HCT116 (cell line): ENCODE results near the gene CYP24A1. TPM values are rescaled to one million over a fixed set of nuclear protein-coding genes. Genes with fewer than 3 reads are reported as not detected.
A peak's percentile ranks its signal among the peaks of the same experiment; 100 is the strongest.

Source experiments
- ATAC-seq: fragments of 200-7000 bp; cut with Tn5 transposase; 2 replicates; pipeline ENCODE4 v1.9.1; 2020; ENCODE audit warnings: mild to moderate bottlenecking, moderate library complexity
- BruUV-seq: library from RNA; stranded (reverse); fragments of 400-500 nt; replicated peaks from 2 replicates; lab custom pipeline; 2021; lab: Mats Ljungman, UMichigan
- CTCF ChIA-PET: fragments of 300-600 bp; sonication (Branson Sonifier 250); formaldehyde crosslinking; loops from one replicate; lab custom pipeline; 2021; ENCODE audit warnings: antibody characterized with exemption; lab: Charles Lee
- POLR2A ChIA-PET: fragments of 300-600, 350-600 bp; sonication (Branson Sonifier 250); formaldehyde crosslinking; loops from one replicate; lab custom pipeline; 2021; ENCODE audit warnings: antibody characterized with exemption; lab: Charles Lee
- RAD21 ChIA-PET, 2 experiments: fragments of 300-600 bp; sonication (Branson Sonifier 250); formaldehyde crosslinking; loops; one replicate each; lab custom pipeline; 2023; ENCODE audit warnings: low total read pairs in 2 of 2; ENCODE audit not compliant: uncharacterized antibody in 2 of 2, unreplicated experiment in 2 of 2, low non-redundant PET in 1 of 2; lab: Charles Lee
- DNase-seq: peaks from one replicate; pipeline ENCODE4 v3.0.0-alpha.2; 2010; ENCODE audit warnings: low read depth, low spot score
- H2AFZ ChIP-seq: fragments of 200-600 bp; shearing (Covaris generic), sonication (generic); 2 replicates; pipeline ENCODE4 v1.6.1; 2017; ENCODE audit warnings: low read depth, mixed run types, mixed read lengths, antibody characterized with exemption, low read length; ENCODE audit not compliant: poor library complexity, severe bottlenecking
- H3K27ac ChIP-seq: 2 replicates; pipeline ENCODE4 v1.5.1; 2012; ENCODE audit warnings: low read depth, low read length
- H3K27me3 ChIP-seq: fragments of 200-600 bp; sonication (generic); 2 replicates; pipeline ENCODE4 v1.6.1; 2016; ENCODE audit warnings: mixed run types, low read length, mixed read lengths; ENCODE audit not compliant: insufficient read depth
- H3K36me3 ChIP-seq, 2 experiments: fragments of 200-500 bp in 1 of 2; fragments of 200-600 bp in 1 of 2; sonication (Bioruptor generic) in 1 of 2; sonication (generic) in 1 of 2; 2 replicates each; pipeline versions ENCODE4 v1.5.1 to v1.6.1; 2014 to 2016; ENCODE audit warnings: low read length in 2 of 2, inconsistent platforms in 1 of 2, mixed read lengths in 1 of 2, mixed run types in 1 of 2; ENCODE audit not compliant: insufficient read depth in 2 of 2, control insufficient read depth in 1 of 2
- H3K4me1 ChIP-seq, 2 experiments: fragments of 200-600 bp in 1 of 2; sonication (generic) in 1 of 2; 2 replicates each; pipeline versions ENCODE4 v1.5.1 to v1.6.1; 2012 to 2017; ENCODE audit warnings: low read length in 2 of 2, inconsistent platforms in 1 of 2, mild to moderate bottlenecking in 1 of 2, mixed read lengths in 1 of 2, mixed run types in 1 of 2, moderate library complexity in 1 of 2; ENCODE audit not compliant: insufficient read depth in 2 of 2, control insufficient read depth in 1 of 2
- H3K4me2 ChIP-seq: fragments of 200-600 bp; sonication (generic); 2 replicates; pipeline ENCODE4 v1.6.1; 2017; ENCODE audit warnings: mixed run types, low read length, mixed read lengths
- H3K4me3 ChIP-seq, 2 experiments: fragments of 200-600 bp in 1 of 2; sonication (generic) in 1 of 2; replicated peaks in 1 of 2; 2 replicates each; pipeline ENCODE4 v1.5.1; 2011 to 2016; ENCODE audit warnings: low read length in 2 of 2, control low read depth in 1 of 2, low read depth in 1 of 2, mild to moderate bottlenecking in 1 of 2, mixed read lengths in 1 of 2, mixed run types in 1 of 2
- H3K79me2 ChIP-seq: fragments of 200-600 bp; sonication (generic); 2 replicates; pipeline ENCODE4 v1.6.1; 2017; ENCODE audit warnings: mild to moderate bottlenecking, mixed run types, low read length, moderate library complexity, mixed read lengths; ENCODE audit not compliant: insufficient read depth
- H3K9ac ChIP-seq: fragments of 200-600 bp; sonication (generic); 2 replicates; pipeline ENCODE4 v1.6.1; 2016; ENCODE audit warnings: low read length, mixed read lengths
- H3K9me2 ChIP-seq: fragments of 200-600 bp; sonication (generic), shearing (Covaris generic); 2 replicates; pipeline ENCODE4 v1.6.1; 2017; ENCODE audit warnings: mixed run types, mild to moderate bottlenecking, moderate library complexity; ENCODE audit not compliant: insufficient read depth
- H3K9me3 ChIP-seq, 2 experiments: fragments of 200-500 bp in 1 of 2; fragments of 200-600 bp in 1 of 2; sonication (Bioruptor generic) in 1 of 2; sonication (generic) in 1 of 2; 2 replicates each; pipeline ENCODE4 v1.6.1; 2014 to 2017; ENCODE audit warnings: low read length in 2 of 2, mixed read lengths in 2 of 2, inconsistent platforms in 1 of 2, low read depth in 1 of 2, mild to moderate bottlenecking in 1 of 2, mixed run types in 1 of 2, moderate library complexity in 1 of 2; ENCODE audit not compliant: control insufficient read depth in 1 of 2, insufficient read depth in 1 of 2
- H4K20me1 ChIP-seq: fragments of 200-600 bp; sonication (generic), shearing (Covaris generic); 2 replicates; pipeline ENCODE4 v1.6.1; 2017; ENCODE audit warnings: mixed run types, mild to moderate bottlenecking, moderate library complexity; ENCODE audit not compliant: insufficient read depth
- ATF3 ChIP-seq: IDR thresholded peaks from 2 replicates; pipeline ENCODE4 v1.6.1; 2012
- CTCF ChIP-seq, 3 experiments: fragments of 200-600 bp in 1 of 3; sonication (generic) in 1 of 3; IDR thresholded peaks in 2 of 3; conservative IDR thresholded peaks in 1 of 3; 2 replicates each; pipeline ENCODE4 v1.5.1; 2012 to 2017; ENCODE audit warnings: low read depth in 2 of 3, low read length in 2 of 3, antibody characterized with exemption in 1 of 3, borderline replicate concordance in 1 of 3, control low read depth in 1 of 3, mild to moderate bottlenecking in 1 of 3, mixed read lengths in 1 of 3, mixed run types in 1 of 3, moderate library complexity in 1 of 3; ENCODE audit not compliant: insufficient read depth in 1 of 3
- EGR1 ChIP-seq: IDR thresholded peaks from 2 replicates; pipeline ENCODE4 v1.6.1; 2012; ENCODE audit warnings: low read depth
- ELF1 ChIP-seq: IDR thresholded peaks from 2 replicates; pipeline ENCODE4 v1.6.1; 2012; ENCODE audit warnings: low read depth, borderline replicate concordance
- EZH2 ChIP-seq: fragments of 200-600 bp; sonication (generic); IDR thresholded peaks from 2 replicates; pipeline ENCODE4 v1.6.1; 2017; ENCODE audit warnings: antibody characterized with exemption, mixed run types
- FOSL1 ChIP-seq: IDR thresholded peaks from 2 replicates; pipeline ENCODE4 v1.6.1; 2012; ENCODE audit warnings: low read depth
- JUND ChIP-seq: IDR thresholded peaks from 2 replicates; pipeline ENCODE4 v1.6.1; 2012
- POLR2A ChIP-seq: IDR thresholded peaks from 2 replicates; pipeline ENCODE4 v1.7.0; 2011; ENCODE audit warnings: borderline replicate concordance; ENCODE audit not compliant: insufficient read depth, insufficient read length; ENCODE audit errors: extremely low read depth
- POLR2AphosphoS5 ChIP-seq: IDR thresholded peaks from 2 replicates; pipeline ENCODE4 v1.6.1; 2011; ENCODE audit warnings: mild to moderate bottlenecking, low read depth, low read length, moderate library complexity
- RAD21 ChIP-seq: IDR thresholded peaks from 2 replicates; pipeline ENCODE4 v1.6.1; 2012; ENCODE audit warnings: low read depth, mild to moderate bottlenecking
- SP1 ChIP-seq: IDR thresholded peaks from 2 replicates; pipeline ENCODE4 v1.6.1; 2012; ENCODE audit warnings: low read depth
- ZBTB33 ChIP-seq: IDR thresholded peaks from 2 replicates; pipeline ENCODE4 v1.6.1; 2011; ENCODE audit warnings: mild to moderate bottlenecking, low read length, moderate library complexity; ENCODE audit not compliant: insufficient replicate concordance; ENCODE audit errors: extremely low read depth
- intact Hi-C: fragments of 100-400 bp; cut with micrococcal nuclease; formaldehyde crosslinking; loops from 2 replicates; pipeline ENCODE4 v1.10.0; 2022
- total RNA-seq: library from RNA; stranded (reverse); gene quantifications from one replicate; pipeline ENCODE4 v1.2.1, GENCODE V29; 2021; ENCODE audit not compliant: unreplicated experiment

Gene CYP24A1
- total RNA-seq, 1 experiment from 2014 or later, result 267 TPM

- no peak overlapping the region for H3K4me2 ChIP-seq
- no peaks in the 10 kb centered on the region for H4K20me1 ChIP-seq
- no peak for ATAC-seq
- peaks cover 52 to 81% of the 10 kb centered on the region in 2 experiments for H3K4me1 ChIP-seq
- H3K27me3 ChIP-seq, result no peaks in the 10 kb centered on the region
- H3K79me2 ChIP-seq, result no peaks in the 10 kb centered on the region
- peak overlapping the region; percentile 33 for H3K9ac ChIP-seq
- no peaks in the 10 kb centered on the region for H3K9me2 ChIP-seq
- intact Hi-C loops, result no loop called here
- ChIA-PET POLR2A (interaction anchor here (0.9 kb wide), 2 partner anchors 42 to 60 kb away, joined by 3 to 4 read pairs; no protein-coding TSS in a partner anchor), CTCF (interaction anchor here (1.0 to 1.8 kb wide), 5 partner anchors 24 to 72 kb away, joined by 3 to 14 read pairs (median 5); no protein-coding TSS in a partner anchor)
- no peak for DNase-seq
- H3K9me3 ChIP-seq, result no peaks in the 10 kb centered on the region
- peak overlapping the region; percentile 11; the same call in 1 of the 2 replicates for H3K27ac ChIP-seq
- H3K4me3 ChIP-seq, result no peak overlapping the region
- peak overlapping the region; percentile 56 for H2AFZ ChIP-seq
- TF ChIP-seq ATF3, result no peak
- no peak for TF ChIP-seq JUND
- no peak for TF ChIP-seq EGR1
- no peak for TF ChIP-seq ELF1
- no peak for TF ChIP-seq CTCF (IDR thresholded peaks at IDR 0.05 in 2 of 3, conservative IDR thresholded peaks at IDR 0.05 in 1 of 3; ENCODE audit: borderline replicate concordance in 1 of 3, insufficient read depth in 1 of 3, low read depth in 2 of 3, low read length in 2 of 3)
- TF ChIP-seq EZH2, result no peak
- no peak for TF ChIP-seq FOSL1
- no peak for TF ChIP-seq RAD21
- no peak for TF ChIP-seq SP1
- no peak for TF ChIP-seq POLR2A
- no peak for TF ChIP-seq POLR2AphosphoS5
- no peak for TF ChIP-seq ZBTB33
- TF ChIP-seq, all 23 proteins: peak for 0
- no peaks in the 10 kb centered on the region for H3K36me3 ChIP-seq
- BruUV-seq, result no TSS peak
- RAD21 ChIA-PET, result interaction anchor here in 1 of 2 experiments (1.3 kb wide), 1 partner anchor 31 kb away, joined by 3 read pairs; no protein-coding TSS in a partner anchor
These were observed 45.8 kb downstream of the CYP24A1 start for GRCh38 chr20:54127855-54128574.
